Measurements from ENCODE around the gene PWWP2B. TPM values are rescaled to one million over a fixed set of nuclear protein-coding genes. Genes with fewer than 3 reads are reported as not detected.

PWWP2B gene
- total RNA-seq, 1 donor from 2014 or later, result 24.4 TPM

- H3K4me3 ChIP-seq, result no peak overlapping the region
- no peak overlapping the region for H3K27ac ChIP-seq
- DNase-seq (ENCODE audit: low spot score in 2 of 2), result no peak
- peaks cover 0 to 10% of the 10 kb centered on the region in 2 donors for H3K4me1 ChIP-seq
- no peaks in the 10 kb centered on the region for H3K27me3 ChIP-seq
- intact Hi-C loops (cut with DNase I), result loop anchor here (5.0 to 10.0 kb wide), 2 partner anchors 147 to 310 kb away; partner anchors contain the start of gene STK32C
- no peak for TF ChIP-seq CTCF (IDR thresholded peaks at IDR 0.05)
- no peaks in the 10 kb centered on the region for H3K9me3 ChIP-seq
- no peaks in the 10 kb centered on the region for H3K36me3 ChIP-seq
Observed at GRCh38 chr10:132454296-132455198, 57.5 kb downstream of the PWWP2B start.

GRCh38 chr10:132455441-132455971, 58.5 kb downstream of the PWWP2B start:
- Histone ChIP-seq H3K27ac (no peak overlapping the region), H3K4me3 (no peak overlapping the region), H3K9me3 (no peaks in the 10 kb centered on the region), H3K4me1 (peaks cover 0 to 10% of the 10 kb centered on the region in 2 donors), H3K27me3 (no peaks in the 10 kb centered on the region), H3K36me3 (no peaks in the 10 kb centered on the region)
- no peak for TF ChIP-seq CTCF (IDR thresholded peaks at IDR 0.05)
- DNase-seq (ENCODE audit: low spot score in 2 of 2), result no peak
- intact Hi-C loops (cut with DNase I), result loop anchor here (5.0 to 10.0 kb wide), 2 partner anchors 148 to 311 kb away; partner anchors contain the start of gene STK32C

GRCh38 chr10:132455986-132456847, 59.2 kb downstream of the PWWP2B start:
- no peak for DNase-seq (ENCODE audit: low spot score in 2 of 2)
- no peak overlapping the region for H3K4me3 ChIP-seq
- no peaks in the 10 kb centered on the region for H3K27me3 ChIP-seq
- H3K36me3 ChIP-seq, result no peaks in the 10 kb centered on the region
- peaks cover 0 to 10% of the 10 kb centered on the region in 2 donors for H3K4me1 ChIP-seq
- no peak for TF ChIP-seq CTCF (IDR thresholded peaks at IDR 0.05)
- H3K27ac ChIP-seq, result no peak overlapping the region
- intact Hi-C loops (cut with DNase I), result loop anchor here (5.0 to 10.0 kb wide), 2 partner anchors 149 to 311 kb away; partner anchors contain the start of gene STK32C
- H3K9me3 ChIP-seq, result no peaks in the 10 kb centered on the region

GRCh38 chr10:132456881-132457280, 59.9 kb downstream of the PWWP2B start:
- Histone ChIP-seq H3K4me3 (no peak overlapping the region), H3K36me3 (no peaks in the 10 kb centered on the region), H3K27me3 (no peaks in the 10 kb centered on the region), H3K27ac (no peak overlapping the region), H3K9me3 (no peaks in the 10 kb centered on the region), H3K4me1 (peaks cover 0 to 10% of the 10 kb centered on the region in 2 donors)
- intact Hi-C loops (cut with DNase I), result loop anchor here (5.0 to 10.0 kb wide), 2 partner anchors 150 to 312 kb away; partner anchors contain the start of gene STK32C
- TF ChIP-seq CTCF (IDR thresholded peaks at IDR 0.05), result no peak
- no peak for DNase-seq (ENCODE audit: low spot score in 2 of 2)

Measured in ascending aorta (tissue), 2 donors.